HG02981 (cell line): ENCODE measurements around the gene TRIM2.

Experiments used
- ATAC-seq: cut with Tn5 transposase; IDR thresholded peaks from one replicate; pipeline ENCODE4 v1.9.1; 2021; ENCODE audit warnings: mild to moderate bottlenecking, moderate library complexity; ENCODE audit not compliant: unreplicated experiment

The TRIM2 gene

GRCh38 chr4:153324046-153324445, 119.8 kb downstream of the TRIM2 start:
- ATAC-seq = no peak

- ATAC-seq = no peak
Observed at GRCh38 chr4:153325558-153325957, 121.3 kb downstream of the TRIM2 start.

GRCh38 chr4:153326513-153326912, 122.3 kb downstream of the TRIM2 start:
- ATAC-seq = no peak

GRCh38 chr4:153327247-153327646, 123.0 kb downstream of the TRIM2 start:
- ATAC-seq = no peak

- no peak for ATAC-seq
Observed at GRCh38 chr4:153332936-153333335, 128.7 kb downstream of the TRIM2 start.

- ATAC-seq = no peak
Observed at GRCh38 chr4:153333874-153334273, 129.6 kb downstream of the TRIM2 start.

GRCh38 chr4:153335665-153336064, 131.4 kb downstream of the TRIM2 start:
- no peak for ATAC-seq

- ATAC-seq = no peak
Observed at GRCh38 chr4:153337686-153338085, 133.4 kb downstream of the TRIM2 start.

GRCh38 chr4:153341575-153342090, 137.4 kb downstream of the TRIM2 start:
- no peak for ATAC-seq

GRCh38 chr4:153342751-153343552, 138.7 kb downstream of the TRIM2 start:
- no peak for ATAC-seq

GRCh38 chr4:153344131-153345011, 140.1 kb downstream of the TRIM2 start, which contains the start of gene MND1:
MND1 (plus strand) TSS chr4:153344688; CDS start chr4:153344738, 50 bp downstream.
- ATAC-seq = peak; percentile 74

GRCh38 chr4:153345012-153345981, 141.1 kb downstream of the TRIM2 start:
- peak; percentile 28 for ATAC-seq

- ATAC-seq = no peak
Observed at GRCh38 chr4:153346031-153346430, 141.8 kb downstream of the TRIM2 start.

GRCh38 chr4:153346563-153346962, 142.3 kb downstream of the TRIM2 start:
- ATAC-seq = no peak

- no peak for ATAC-seq
Observed at GRCh38 chr4:153347117-153347516, 142.9 kb downstream of the TRIM2 start.

- no peak for ATAC-seq
Observed at GRCh38 chr4:153348006-153348405, 143.8 kb downstream of the TRIM2 start.

- no peak for ATAC-seq
Observed at GRCh38 chr4:153349206-153349805, 145.1 kb downstream of the TRIM2 start.

- ATAC-seq = no peak
Observed at GRCh38 chr4:153362184-153362583, 157.9 kb downstream of the TRIM2 start.

- ATAC-seq = no peak
Observed at GRCh38 chr4:153364061-153364460, 159.8 kb downstream of the TRIM2 start.

GRCh38 chr4:153365003-153365402, 160.8 kb downstream of the TRIM2 start:
- no peak for ATAC-seq
